ENCODE data around the gene INPP5A.

DNA sequence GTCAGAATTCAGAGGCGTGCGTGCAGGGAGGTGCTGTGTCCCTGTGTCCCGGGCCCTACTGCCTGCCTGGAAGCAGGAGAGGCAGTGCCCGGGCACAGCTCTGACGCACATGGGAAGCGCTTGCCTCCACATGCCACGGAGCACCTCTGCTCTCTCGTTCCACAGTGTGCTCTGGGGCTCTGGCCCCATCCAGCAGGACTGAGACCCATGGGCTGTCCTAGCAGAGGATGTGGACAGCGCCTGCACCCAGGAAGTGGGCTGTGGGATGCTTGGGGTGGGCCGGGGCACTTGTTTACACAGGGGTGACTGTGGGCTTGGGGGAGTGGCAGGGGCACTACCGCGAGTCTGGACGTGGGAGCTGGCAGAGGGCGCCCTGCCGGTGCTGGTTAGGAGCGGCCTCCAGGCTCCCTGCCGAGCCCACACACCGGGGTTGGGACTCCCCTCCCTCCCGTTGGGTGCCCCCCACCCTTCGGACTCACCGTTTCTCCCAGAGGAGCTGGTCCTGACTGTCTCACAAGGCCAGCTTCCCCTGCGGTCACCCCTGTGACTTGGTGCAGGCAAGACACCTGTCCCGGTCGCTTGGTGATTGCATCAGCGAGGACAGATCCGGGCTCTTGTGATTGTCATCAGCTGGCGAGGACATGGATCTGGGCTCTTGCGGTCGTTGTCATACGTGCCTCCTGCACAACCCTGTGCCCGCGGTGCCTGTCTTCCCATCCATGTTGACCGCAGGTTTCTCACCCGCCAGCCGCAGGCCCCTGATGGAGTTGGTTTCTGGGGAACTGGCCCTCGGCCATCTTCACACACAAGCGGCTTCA, 165.2 kb downstream of the INPP5A start:
- TF ChIP-seq ZNF217 (IDR thresholded peaks at IDR 0.05) = no peak
- TF ChIP-seq ZZZ3 (IDR thresholded peaks at IDR 0.05; ENCODE audit: control insufficient read depth, insufficient read length, low read depth) = no peak
- no peak for TF ChIP-seq EZH2 (IDR thresholded peaks at IDR 0.05; ENCODE audit: borderline replicate concordance, control insufficient read depth, low read depth, low read length)
- no peak for TF ChIP-seq SMAD1 (IDR thresholded peaks at IDR 0.05; ENCODE audit: low read depth, partially characterized antibody)

Measured in GM12878 (cell line).